Body of pancreas (tissue), 4 donors: ENCODE data around the gene SEC24B.

ENCODE experiments used
- CTCF ChIP-seq, 7 experiments: fragments of 450-650 bp in 4 of 7; fragments of 200-600 bp in 3 of 7; sonication (generic) in 3 of 7; IDR thresholded peaks; one replicate each; pipeline ENCODE4 v1.5.1; 2016 to 2019; ENCODE audit warnings: antibody characterized with exemption in 7 of 7
- POLR2A ChIP-seq, 3 donors: fragments of 450-650 bp; IDR thresholded peaks; one replicate each; pipeline ENCODE4 v1.6.1; 2016; ENCODE audit warnings: antibody characterized with exemption in 3 of 3, mild to moderate bottlenecking in 2 of 3

GRCh38 chr4:109511414-109511813 lies 77.8 kb downstream of the SEC24B start:
- TF ChIP-seq CTCF (IDR thresholded peaks at IDR 0.05) = no peak
- no peak for TF ChIP-seq POLR2A (IDR thresholded peaks at IDR 0.05)
